T-helper 17 cell (primary cell): ENCODE data around the gene NPC1L1. TPM values are rescaled to one million over a fixed set of nuclear protein-coding genes. Genes with fewer than 3 reads are reported as not detected.
"Not testable (repeated sequence)": the region's sequence is repeated elsewhere in the genome, so short reads cannot be mapped to it uniquely, and the experiment has no call there.

Experiments used
- ATAC-seq: fragments of 150-1000 bp; cut with Tn5 transposase; 2 replicates; pipeline ENCODE4 v1.10.0; 2021; ENCODE audit warnings: mild to moderate bottlenecking, moderate library complexity
- DNase-seq, 3 donors: peaks; one replicate each; pipeline versions ENCODE4 v3.0.0 to v3.0.0-alpha.2; 2020 to 2021
- H3K9me3 ChIP-seq: one replicate; pipeline ENCODE4 v1.7.0; 2013; ENCODE audit warnings: low read length, mild to moderate bottlenecking; ENCODE audit not compliant: control insufficient read depth, poor library complexity, severe bottlenecking
- H3K27ac Mint-ChIP-seq: one replicate; pipeline ENCODE4 v1.8.0; 2022; ENCODE audit warnings: mild to moderate bottlenecking, moderate library complexity, mixed read lengths
- H3K27me3 Mint-ChIP-seq: one replicate; pipeline ENCODE4 v1.8.0; 2022; ENCODE audit warnings: mixed read lengths
- H3K36me3 Mint-ChIP-seq: one replicate; pipeline ENCODE4 v1.8.0; 2022; ENCODE audit warnings: low read depth, mixed read lengths
- H3K4me1 Mint-ChIP-seq: one replicate; pipeline ENCODE4 v1.8.0; 2022; ENCODE audit warnings: mild to moderate bottlenecking, mixed read lengths
- H3K4me3 Mint-ChIP-seq: one replicate; pipeline ENCODE4 v1.8.0; 2022; ENCODE audit warnings: mild to moderate bottlenecking, moderate library complexity, mixed read lengths
- total RNA-seq, 4 donors: library from RNA in 2 of 4; stranded (reverse) in 2 of 4; gene quantifications; one replicate each; pipeline ENCODE4 v1.2.3 and lab custom pipeline; 2022 to 2026

NPC1L1 gene
- total RNA-seq, 2 donors from 2014 or later = 0.08 TPM; not detected in 1

GRCh38 chr7:44573464-44574286 lies 32.5 kb upstream of the NPC1L1 start, which contains the start of gene DDX56:
DDX56 (minus strand) TSS chr7:44573908; CDS start chr7:44573895, 13 bp downstream.
- Mint-ChIP-seq H3K4me3 (peak within 1 kb of the TSS; percentile 96), H3K4me1 (peaks cover 26% of the 10 kb centered on the region), H3K27me3 (no peaks in the 10 kb centered on the region), H3K27ac (peak within 1 kb of the TSS; percentile 99), H3K36me3 (peaks cover 2% of the 10 kb centered on the region)
- DNase-seq = peak; percentile 79 to 85 (median 84)
- ATAC-seq = peak; percentile 97
- H3K9me3 ChIP-seq = no peaks in the 10 kb centered on the region

GRCh38 chr7:44572771-44573170 lies 31.6 kb upstream of the NPC1L1 start:
- peak overlapping the region; percentile 96 for H3K4me3 Mint-ChIP-seq

GRCh38 chr7:44569959-44570358 lies 28.8 kb upstream of the NPC1L1 start:
- Mint-ChIP-seq H3K27me3 (no peaks in the 10 kb centered on the region), H3K36me3 (peaks cover 10% of the 10 kb centered on the region), H3K4me1 (peaks cover 27% of the 10 kb centered on the region), H3K27ac (peak overlapping the region; percentile 21), H3K4me3 (no peak overlapping the region)
- ATAC-seq = no peak
- no peak for DNase-seq
- no peaks in the 10 kb centered on the region for H3K9me3 ChIP-seq

More at GRCh38 chr7:44572771-44573170, 31.6 kb upstream of the NPC1L1 start:
- Mint-ChIP-seq H3K4me1 (peaks cover 26% of the 10 kb centered on the region), H3K27me3 (no peaks in the 10 kb centered on the region), H3K27ac (peak overlapping the region; percentile 99), H3K36me3 (peaks cover 2% of the 10 kb centered on the region)
- no peak for ATAC-seq
- no peaks in the 10 kb centered on the region for H3K9me3 ChIP-seq
- DNase-seq = no peak

- no peak overlapping the region for H3K4me3 Mint-ChIP-seq
- peaks cover 20% of the 10 kb centered on the region for H3K4me1 Mint-ChIP-seq
- no peaks in the 10 kb centered on the region for H3K9me3 ChIP-seq
- DNase-seq = no peak
- H3K27me3 Mint-ChIP-seq = no peaks in the 10 kb centered on the region
- H3K27ac Mint-ChIP-seq = peak overlapping the region; percentile 14
- ATAC-seq = no peak
- peaks cover 10% of the 10 kb centered on the region for H3K36me3 Mint-ChIP-seq
Measured at GRCh38 chr7:44568771-44569560, 27.8 kb upstream of the NPC1L1 start.

GRCh38 chr7:44567884-44568283 lies 26.8 kb upstream of the NPC1L1 start:
- H3K36me3 Mint-ChIP-seq = peaks cover 10% of the 10 kb centered on the region
- DNase-seq = no peak
- H3K4me1 Mint-ChIP-seq = peaks cover 10% of the 10 kb centered on the region
- no peaks in the 10 kb centered on the region for H3K27me3 Mint-ChIP-seq
- ATAC-seq = no peak
- H3K9me3 ChIP-seq = no peaks in the 10 kb centered on the region
- H3K4me3 Mint-ChIP-seq = no peak overlapping the region
- H3K27ac Mint-ChIP-seq = no peak overlapping the region

- Mint-ChIP-seq H3K36me3 (peaks cover 10% of the 10 kb centered on the region), H3K27ac (peak overlapping the region; percentile 61)
- no peak for ATAC-seq
Measured at GRCh38 chr7:44566680-44567079, 25.6 kb upstream of the NPC1L1 start.

GRCh38 chr7:44565795-44566559 lies 24.8 kb upstream of the NPC1L1 start:
- H3K9me3 ChIP-seq = no peaks in the 10 kb centered on the region
- H3K27me3 Mint-ChIP-seq = no peaks in the 10 kb centered on the region
- H3K36me3 Mint-ChIP-seq = peaks cover 10% of the 10 kb centered on the region
- H3K4me3 Mint-ChIP-seq = no peak overlapping the region
- no peak for DNase-seq
- peak overlapping the region; percentile 92 for H3K27ac Mint-ChIP-seq
- H3K4me1 Mint-ChIP-seq = peaks cover 8% of the 10 kb centered on the region
- ATAC-seq = peak; percentile 43

More at GRCh38 chr7:44566680-44567079, 25.6 kb upstream of the NPC1L1 start:
- H3K9me3 ChIP-seq = no peaks in the 10 kb centered on the region
- Mint-ChIP-seq H3K27me3 (no peaks in the 10 kb centered on the region), H3K4me3 (no peak overlapping the region), H3K4me1 (peaks cover 8% of the 10 kb centered on the region)
- DNase-seq = no peak

GRCh38 chr7:44565097-44565794 lies 24.1 kb upstream of the NPC1L1 start:
- H3K36me3 Mint-ChIP-seq = peaks cover 10% of the 10 kb centered on the region
- peak overlapping the region; percentile 92 for H3K27ac Mint-ChIP-seq
- no peaks in the 10 kb centered on the region for H3K27me3 Mint-ChIP-seq
- no peaks in the 10 kb centered on the region for H3K9me3 ChIP-seq
- H3K4me3 Mint-ChIP-seq = no peak overlapping the region
- ATAC-seq (peak; percentile 90), DNase-seq (peak; percentile 36 to 66 (median 40))
- peaks cover 8% of the 10 kb centered on the region for H3K4me1 Mint-ChIP-seq

GRCh38 chr7:44564606-44565005 lies 23.5 kb upstream of the NPC1L1 start:
- H3K9me3 ChIP-seq = no peaks in the 10 kb centered on the region
- no peak overlapping the region for H3K27ac Mint-ChIP-seq
- no peaks in the 10 kb centered on the region for H3K27me3 Mint-ChIP-seq
- H3K4me1 Mint-ChIP-seq = peaks cover 8% of the 10 kb centered on the region
- no peak overlapping the region for H3K4me3 Mint-ChIP-seq
- DNase-seq = no peak
- peaks cover 8% of the 10 kb centered on the region for H3K36me3 Mint-ChIP-seq
- no peak for ATAC-seq

- peaks cover 10% of the 10 kb centered on the region for H3K4me1 Mint-ChIP-seq
- H3K4me3 Mint-ChIP-seq = no peak overlapping the region
- ATAC-seq (no peak), DNase-seq (no peak)
- no peaks in the 10 kb centered on the region for H3K9me3 ChIP-seq
- H3K36me3 Mint-ChIP-seq = peaks cover 8% of the 10 kb centered on the region
- no peaks in the 10 kb centered on the region for H3K27me3 Mint-ChIP-seq
- no peak overlapping the region for H3K27ac Mint-ChIP-seq
Measured at GRCh38 chr7:44563171-44563679, 22.1 kb upstream of the NPC1L1 start.

- not testable (repeated sequence) for H3K4me1 Mint-ChIP-seq
Measured at GRCh38 chr7:44562622-44562962, 21.5 kb upstream of the NPC1L1 start.

GRCh38 chr7:44561962-44562621 lies 21.0 kb upstream of the NPC1L1 start:
- Mint-ChIP-seq H3K4me1 (peaks cover 6% of the 10 kb centered on the region), H3K4me3 (no peak overlapping the region), H3K27me3 (no peaks in the 10 kb centered on the region), H3K36me3 (peaks cover 2% of the 10 kb centered on the region), H3K27ac (no peak overlapping the region)
- no peaks in the 10 kb centered on the region for H3K9me3 ChIP-seq
- DNase-seq (no peak), ATAC-seq (no peak)

More at GRCh38 chr7:44562622-44562962, 21.5 kb upstream of the NPC1L1 start:
- ATAC-seq, H3K36me3 Mint-ChIP-seq, H3K4me3 Mint-ChIP-seq, H3K27me3 Mint-ChIP-seq, DNase-seq, H3K27ac Mint-ChIP-seq, H3K9me3 ChIP-seq: not testable (repeated sequence)
